AML-193 (cell line): ENCODE results near the gene PGAM2.
A peak's percentile ranks its signal among the peaks of the same experiment; 100 is the strongest.
"Not testable (repeated sequence)": the region's sequence is repeated elsewhere in the genome, so short reads cannot be mapped to it uniquely, and the experiment has no call there.

Experiments used
- DNase-seq, 2 experiments: peaks; one replicate each; lab custom pipeline; 2025; lab: John Stamatoyannopoulos, UW

The PGAM2 gene

GRCh38 chr7:44050121-44050914, 15.0 kb downstream of the PGAM2 start:
- DNase-seq = no peak

GRCh38 chr7:44048031-44048795, 17.2 kb downstream of the PGAM2 start:
- no peak for DNase-seq

GRCh38 chr7:44046321-44047061, 18.9 kb downstream of the PGAM2 start:
- peak; percentile 73 to 82 for DNase-seq

GRCh38 chr7:44045226-44046014, 19.9 kb downstream of the PGAM2 start:
- DNase-seq = peak in 1 of 2 experiments; percentile 9

- DNase-seq = peak; percentile 78 to 80
Observed at GRCh38 chr7:44044315-44045225, 20.8 kb downstream of the PGAM2 start, which contains the start of gene DBNL. Gene DBNL (plus strand): TSS chr7:44044702. CDS start chr7:44044738, 36 bp downstream.

- no peak for DNase-seq
Observed at GRCh38 chr7:44043902-44044301, 21.5 kb downstream of the PGAM2 start.

- DNase-seq = no peak
Observed at GRCh38 chr7:44042221-44042620, 23.1 kb downstream of the PGAM2 start.

- DNase-seq = not testable (repeated sequence)
Observed at GRCh38 chr7:44040493-44040891, 24.9 kb downstream of the PGAM2 start.

GRCh38 chr7:44039800-44040492, 25.4 kb downstream of the PGAM2 start:
- DNase-seq = not testable (repeated sequence)

- DNase-seq = not testable (repeated sequence)
Observed at GRCh38 chr7:44038961-44039558, 26.3 kb downstream of the PGAM2 start.

GRCh38 chr7:44038553-44038952, 26.8 kb downstream of the PGAM2 start:
- DNase-seq = not testable (repeated sequence)

GRCh38 chr7:44037951-44038350, 27.4 kb downstream of the PGAM2 start:
- DNase-seq = not testable (repeated sequence)

GRCh38 chr7:44036364-44036763, 29.0 kb downstream of the PGAM2 start:
- not testable (repeated sequence) for DNase-seq

GRCh38 chr7:44033971-44034844, 31.2 kb downstream of the PGAM2 start:
- not testable (repeated sequence) for DNase-seq

GRCh38 chr7:44032031-44032430, 33.3 kb downstream of the PGAM2 start:
- not testable (repeated sequence) for DNase-seq

- not testable (repeated sequence) for DNase-seq
Observed at GRCh38 chr7:44031319-44031718, 34.0 kb downstream of the PGAM2 start.

GRCh38 chr7:44030029-44030428, 35.3 kb downstream of the PGAM2 start:
- not testable (repeated sequence) for DNase-seq

GRCh38 chr7:44029433-44029832, 35.9 kb downstream of the PGAM2 start:
- DNase-seq = not testable (repeated sequence)
